HG03571 (cell line): ENCODE data around the gene BFSP1.

Experiments used
- ATAC-seq: cut with Tn5 transposase; IDR thresholded peaks from one replicate; pipeline ENCODE4 v1.9.1; 2021; ENCODE audit not compliant: unreplicated experiment

The BFSP1 gene

GRCh38 chr20:17468073-17468840, 62.9 kb downstream of the BFSP1 start:
- ATAC-seq: no peak

- ATAC-seq: no peak
Observed at GRCh38 chr20:17467120-17467655, 64.0 kb downstream of the BFSP1 start.

GRCh38 chr20:17466641-17467040, 64.5 kb downstream of the BFSP1 start:
- ATAC-seq: no peak

- no peak for ATAC-seq
Observed at GRCh38 chr20:17465236-17465635, 65.9 kb downstream of the BFSP1 start.

- ATAC-seq: no peak
Observed at GRCh38 chr20:17463711-17464110, 67.5 kb downstream of the BFSP1 start.

GRCh38 chr20:17461941-17462340, 69.2 kb downstream of the BFSP1 start:
- ATAC-seq: no peak

- no peak for ATAC-seq
Observed at GRCh38 chr20:17460119-17460518, 71.1 kb downstream of the BFSP1 start.

GRCh38 chr20:17457588-17458190, 73.5 kb downstream of the BFSP1 start:
- ATAC-seq: no peak

- no peak for ATAC-seq
Observed at GRCh38 chr20:17457079-17457478, 74.1 kb downstream of the BFSP1 start.

- ATAC-seq: no peak
Observed at GRCh38 chr20:17456279-17456678, 74.9 kb downstream of the BFSP1 start.

GRCh38 chr20:17453592-17453991, 77.6 kb downstream of the BFSP1 start:
- ATAC-seq: no peak

- ATAC-seq: no peak
Observed at GRCh38 chr20:17452441-17452840, 78.7 kb downstream of the BFSP1 start.

GRCh38 chr20:17449031-17449430, 82.1 kb downstream of the BFSP1 start:
- ATAC-seq: no peak

- no peak for ATAC-seq
Observed at GRCh38 chr20:17448071-17448470, 83.1 kb downstream of the BFSP1 start.

GRCh38 chr20:17446171-17446570, 85.0 kb downstream of the BFSP1 start:
- ATAC-seq: no peak

GRCh38 chr20:17445543-17445942, 85.6 kb downstream of the BFSP1 start:
- ATAC-seq: no peak

GRCh38 chr20:17444091-17444490, 87.1 kb downstream of the BFSP1 start:
- no peak for ATAC-seq
